GM19238 (cell line): Measurements from ENCODE around the gene CCDC88B.
"Not testable (repeated sequence)": the region's sequence is repeated elsewhere in the genome, so short reads cannot be mapped to it uniquely, and the experiment has no call there.

Source experiments
- DNase-seq: peaks from one replicate; pipeline ENCODE4 v3.0.0; 2011; ENCODE audit warnings: low spot score; ENCODE audit not compliant: insufficient read length

Gene CCDC88B

DNA sequence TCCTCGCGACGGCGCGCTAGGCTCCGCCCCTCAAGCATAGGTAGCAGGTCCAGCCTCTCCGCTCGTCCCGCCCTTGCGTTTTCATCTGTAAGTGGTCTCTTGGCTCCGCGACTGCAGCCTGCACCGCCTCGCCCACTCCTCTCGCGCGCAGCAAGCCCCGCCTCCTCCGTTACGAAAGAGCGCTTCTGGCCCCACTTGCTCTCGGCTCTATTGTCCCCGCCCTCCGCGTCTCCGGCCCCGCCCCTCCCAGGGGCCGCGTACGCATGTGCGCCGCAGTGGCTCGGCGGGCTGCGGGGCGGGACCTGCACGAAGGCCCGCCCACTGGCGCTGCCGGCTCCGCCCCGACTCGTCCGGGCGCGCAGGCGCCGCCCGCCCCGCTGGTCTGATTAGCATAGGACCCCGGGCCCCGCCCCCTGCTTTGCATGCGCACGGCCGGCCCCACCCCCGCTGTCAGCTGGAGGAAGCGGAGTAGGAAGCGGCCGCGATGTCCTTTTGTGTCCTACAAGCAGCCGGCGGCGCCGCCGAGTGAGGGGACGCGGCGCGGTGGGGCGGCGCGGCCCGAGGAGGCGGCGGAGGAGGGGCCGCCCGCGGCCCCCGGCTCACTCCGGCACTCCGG, 34.8 kb upstream of the CCDC88B start, which contains the start of gene ESRRA:
Gene ESRRA, plus strand, starts transcription at position 450 of the 616 bp plus-strand sequence. CDS start 1,656 bp downstream, outside the sequence.
- peak; percentile 98 for DNase-seq

DNA sequence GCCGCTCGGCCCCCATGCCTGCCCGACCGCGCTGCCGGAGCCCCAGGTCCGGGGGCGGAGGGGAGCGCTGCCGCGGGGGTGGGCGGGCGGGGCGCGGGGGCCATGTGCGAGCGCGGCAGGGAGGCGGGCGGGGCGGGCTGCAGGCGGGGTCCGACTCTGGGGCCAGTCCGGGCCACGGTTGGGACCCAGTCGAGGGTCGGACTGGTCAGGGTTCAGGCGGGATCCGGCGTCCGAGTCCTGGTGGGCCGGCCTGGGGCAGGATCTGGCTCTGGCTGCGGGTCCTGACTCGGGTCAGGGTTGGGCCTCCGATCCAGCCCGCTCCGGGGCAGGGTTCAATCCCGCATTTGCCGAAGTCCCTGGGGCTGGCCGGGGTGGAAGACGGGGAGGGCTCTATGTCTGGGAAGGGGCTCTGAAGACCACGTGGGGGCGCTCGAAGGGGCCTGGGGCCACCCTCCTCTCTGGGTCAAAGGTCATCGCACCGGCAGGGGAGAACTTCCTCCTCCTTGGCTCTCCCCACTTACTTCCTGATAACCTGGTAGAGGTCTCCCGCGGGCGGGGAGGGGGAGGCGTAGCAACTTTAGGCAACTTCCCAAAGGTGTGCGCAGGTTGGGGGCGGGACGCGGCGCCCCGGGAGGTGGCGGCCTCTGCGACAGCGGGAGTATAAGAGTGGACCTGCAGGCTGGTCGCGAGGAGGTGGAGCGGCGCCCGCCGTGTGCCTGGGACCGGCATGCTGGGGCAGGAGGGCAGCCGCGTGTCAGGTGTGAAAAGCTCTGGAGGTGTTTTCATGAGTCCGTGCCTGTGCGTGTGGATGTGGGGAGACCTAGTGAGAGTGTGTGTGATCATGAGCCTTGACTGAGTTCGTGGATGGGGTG, 34.1 kb upstream of the CCDC88B start:
- no peak for DNase-seq

- no peak for DNase-seq
Measured at GRCh38 chr11:64306563-64306875, 33.5 kb upstream of the CCDC88B start.

DNA sequence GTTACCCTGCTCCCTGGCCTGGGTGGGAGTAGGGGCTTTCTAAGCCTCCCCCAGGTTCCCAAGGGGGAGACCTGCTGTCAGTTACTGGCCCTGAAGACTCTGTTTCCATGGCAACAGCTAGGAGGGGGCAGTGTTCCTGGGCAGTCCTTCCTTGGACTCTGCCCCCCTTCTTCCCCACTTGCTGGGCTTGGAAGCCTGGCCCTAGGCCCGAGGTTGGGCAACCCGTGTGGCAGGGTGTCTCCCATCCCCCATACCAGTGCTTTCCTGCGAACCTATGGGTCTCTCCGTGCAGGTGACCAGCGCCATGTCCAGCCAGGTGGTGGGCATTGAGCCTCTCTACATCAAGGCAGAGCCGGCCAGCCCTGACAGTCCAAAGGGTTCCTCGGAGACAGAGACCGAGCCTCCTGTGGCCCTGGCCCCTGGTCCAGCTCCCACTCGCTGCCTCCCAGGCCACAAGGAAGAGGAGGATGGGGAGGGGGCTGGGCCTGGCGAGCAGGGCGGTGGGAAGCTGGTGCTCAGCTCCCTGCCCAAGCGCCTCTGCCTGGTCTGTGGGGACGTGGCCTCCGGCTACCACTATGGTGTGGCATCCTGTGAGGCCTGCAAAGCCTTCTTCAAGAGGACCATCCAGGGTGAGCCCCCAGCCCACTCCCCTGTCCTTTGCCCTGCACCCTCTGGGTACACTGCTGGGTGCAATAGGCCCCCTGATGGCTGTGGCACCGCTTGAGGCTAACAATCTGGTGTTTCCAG, 33.0 kb upstream of the CCDC88B start:
- DNase-seq = no peak

GRCh38 chr11:64307795-64308194, 32.2 kb upstream of the CCDC88B start:
- not testable (repeated sequence) for DNase-seq

- DNase-seq = no peak
Measured at GRCh38 chr11:64312947-64313346, 27.1 kb upstream of the CCDC88B start.

GRCh38 chr11:64313491-64314145, 26.4 kb upstream of the CCDC88B start:
- DNase-seq = no peak

DNA sequence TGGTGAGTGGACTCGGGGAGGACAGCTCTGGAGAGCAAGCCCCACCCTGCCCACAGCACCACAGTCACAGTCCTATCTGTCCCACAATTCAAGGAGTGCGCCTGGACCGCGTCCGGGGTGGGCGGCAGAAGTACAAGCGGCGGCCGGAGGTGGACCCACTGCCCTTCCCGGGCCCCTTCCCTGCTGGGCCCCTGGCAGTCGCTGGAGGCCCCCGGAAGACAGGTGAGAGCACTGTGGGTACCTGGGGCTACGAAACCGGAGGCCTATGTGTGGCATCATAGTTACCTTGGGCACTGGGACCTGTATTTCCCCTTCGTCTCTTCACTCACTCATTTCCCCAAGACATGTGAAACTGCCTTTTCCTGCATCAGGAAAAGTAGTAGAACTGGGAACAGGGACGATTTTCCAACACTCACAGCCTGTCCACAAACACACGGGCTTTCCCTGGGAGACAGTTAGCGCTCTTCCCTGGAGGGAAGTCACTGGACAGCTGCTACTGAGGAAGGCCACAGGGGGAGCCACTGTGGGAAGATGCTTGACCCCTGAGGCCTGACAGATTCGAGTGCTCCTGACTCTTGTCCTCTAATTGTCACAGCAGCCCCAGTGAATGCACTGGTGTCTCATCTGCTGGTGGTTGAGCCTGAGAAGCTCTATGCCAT, 25.7 kb upstream of the CCDC88B start:
- no peak for DNase-seq

GRCh38 chr11:64314805-64315561, 25.0 kb upstream of the CCDC88B start:
- no peak for DNase-seq

DNA sequence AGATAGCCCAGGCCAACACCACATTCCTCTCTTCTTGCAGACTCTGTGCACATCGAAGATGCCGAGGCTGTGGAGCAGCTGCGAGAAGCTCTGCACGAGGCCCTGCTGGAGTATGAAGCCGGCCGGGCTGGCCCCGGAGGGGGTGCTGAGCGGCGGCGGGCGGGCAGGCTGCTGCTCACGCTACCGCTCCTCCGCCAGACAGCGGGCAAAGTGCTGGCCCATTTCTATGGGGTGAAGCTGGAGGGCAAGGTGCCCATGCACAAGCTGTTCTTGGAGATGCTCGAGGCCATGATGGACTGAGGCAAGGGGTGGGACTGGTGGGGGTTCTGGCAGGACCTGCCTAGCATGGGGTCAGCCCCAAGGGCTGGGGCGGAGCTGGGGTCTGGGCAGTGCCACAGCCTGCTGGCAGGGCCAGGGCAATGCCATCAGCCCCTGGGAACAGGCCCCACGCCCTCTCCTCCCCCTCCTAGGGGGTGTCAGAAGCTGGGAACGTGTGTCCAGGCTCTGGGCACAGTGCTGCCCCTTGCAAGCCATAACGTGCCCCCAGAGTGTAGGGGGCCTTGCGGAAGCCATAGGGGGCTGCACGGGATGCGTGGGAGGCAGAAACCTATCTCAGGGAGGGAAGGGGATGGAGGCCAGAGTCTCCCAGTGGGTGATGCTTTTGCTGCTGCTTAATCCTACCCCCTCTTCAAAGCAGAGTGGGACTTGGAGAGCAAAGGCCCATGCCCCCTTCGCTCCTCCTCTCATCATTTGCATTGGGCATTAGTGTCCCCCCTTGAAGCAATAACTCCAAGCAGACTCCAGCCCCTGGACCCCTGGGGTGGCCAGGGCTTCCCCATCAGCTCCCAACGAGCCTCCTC, 24.1 kb upstream of the CCDC88B start:
- DNase-seq = not testable (repeated sequence)

GRCh38 chr11:64316672-64317324, 23.2 kb upstream of the CCDC88B start:
- no peak for DNase-seq

GRCh38 chr11:64317325-64317960, 22.6 kb upstream of the CCDC88B start, which contains the start of gene TRMT112:
TSS of gene TRMT112 (minus strand) at chr11:64317559. CDS start at chr11:64317526, 33 bp downstream.
- DNase-seq = peak; percentile 94

- peak; percentile 96 for DNase-seq
Measured at GRCh38 chr11:64317961-64318765, 21.8 kb upstream of the CCDC88B start, which contains the start of gene PRDX5. TSS of gene PRDX5 (plus strand) at chr11:64318121. CDS start at chr11:64318216, 95 bp downstream.

GRCh38 chr11:64318766-64319761, 20.9 kb upstream of the CCDC88B start:
- DNase-seq = no peak

- DNase-seq = no peak
Measured at GRCh38 chr11:64320556-64320955, 19.4 kb upstream of the CCDC88B start.

DNA sequence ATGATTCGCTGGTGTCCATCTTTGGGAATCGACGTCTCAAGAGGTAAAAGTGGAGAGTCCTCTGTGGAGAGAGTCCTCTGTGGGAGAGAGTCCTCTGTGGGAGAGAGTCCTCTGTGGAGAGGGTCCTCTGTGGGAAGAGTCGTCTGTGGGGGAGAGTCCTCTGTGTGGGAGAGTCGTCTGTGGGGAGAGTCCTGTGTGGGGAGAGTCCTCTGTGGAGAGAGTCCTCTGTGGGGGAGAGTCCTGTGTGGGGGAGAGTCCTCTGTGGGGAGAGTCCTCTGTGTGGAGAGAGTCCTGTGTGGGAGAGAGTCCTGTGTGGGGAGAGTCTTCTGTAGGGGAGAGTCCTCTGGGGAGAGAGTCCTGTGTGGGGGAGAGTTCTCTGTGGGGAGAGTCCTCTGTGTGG, 19.0 kb upstream of the CCDC88B start:
- no peak for DNase-seq
